ENCODE measurements around the gene PCCB. TPM values are rescaled to one million over a fixed set of nuclear protein-coding genes. Genes with fewer than 3 reads are reported as not detected.
"Not testable (repeated sequence)": the region's sequence is repeated elsewhere in the genome, so short reads cannot be mapped to it uniquely, and the experiment has no call there.

Gene PCCB
- total and polyA plus RNA-seq, 2 donors (not counting 1 experiment from before 2014, with no cell fraction given) = 12.1 to 15.5 TPM

DNA sequence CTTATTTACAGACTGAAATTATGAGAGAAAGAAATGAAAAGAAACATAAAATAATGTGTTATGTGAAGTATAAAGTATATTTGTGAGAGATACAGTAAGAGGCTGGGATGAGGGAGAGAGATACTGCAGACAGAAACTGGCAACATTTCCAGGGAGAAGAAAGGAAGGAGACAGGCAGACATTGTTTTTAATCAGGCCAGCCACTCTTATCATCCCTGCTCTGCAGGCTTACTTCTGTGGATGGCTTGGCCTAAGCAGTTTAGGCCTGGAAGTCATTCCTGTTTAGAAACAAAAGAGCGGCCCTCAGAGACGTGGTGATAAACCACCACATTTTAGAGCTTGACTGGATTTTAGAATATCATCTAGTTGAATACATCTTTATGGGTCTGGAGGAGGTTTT is 12.4 kb downstream of the PCCB start:
- H3K79me2 ChIP-seq (ENCODE audit: control insufficient read depth, insufficient read depth, low read length) = peaks cover 5% of the 10 kb centered on the region
- no peak overlapping the region for H3K27ac ChIP-seq (ENCODE audit: low read length in 2 of 2)
- H3K4me2 ChIP-seq (replicated peaks; ENCODE audit: low read depth, low read length, poor library complexity, severe bottlenecking) = no peak overlapping the region
- no peak overlapping the region for H2AFZ ChIP-seq (ENCODE audit: insufficient read depth, low read depth, low read length, poor library complexity, severe bottlenecking)
- no peaks in the 10 kb centered on the region for H3K9me3 ChIP-seq (ENCODE audit: control extremely low read depth in 1 of 3, control insufficient read depth in 2 of 3, insufficient read depth in 1 of 3, low read length in 2 of 3)
- peaks cover 12 to 42% of the 10 kb centered on the region in 2 experiments for H3K36me3 ChIP-seq (replicated peaks in 1 of 2; ENCODE audit: control extremely low read depth in 1 of 2, control insufficient read depth in 1 of 2, extremely low read depth in 1 of 2, insufficient read depth in 2 of 2, low read length in 1 of 2)
- Mint-ChIP-seq H3K27ac (no peak overlapping the region), H3K27me3 (no peaks in the 10 kb centered on the region), H3K9me3 (ENCODE audit: insufficient read depth) (no peaks in the 10 kb centered on the region), H3K4me1 (peaks cover 2% of the 10 kb centered on the region), H3K4me3 (no peak overlapping the region)
- WGBS (ENCODE audit: insufficient coverage) = no CpG with 5 or more reads among the region's 2 CpGs
- ChIA-PET CTCF (no interaction called here), POLR2A (no interaction called here)
- DNase-seq (no peak), ATAC-seq (ENCODE audit: low read depth) (no peak)
- TF ChIP-seq EZH2 (IDR thresholded peaks at IDR 0.05; ENCODE audit: borderline replicate concordance, insufficient read depth, low read depth, low read length, poor library complexity, severe bottlenecking) = no peak
- TF ChIP-seq, protein P1, sequence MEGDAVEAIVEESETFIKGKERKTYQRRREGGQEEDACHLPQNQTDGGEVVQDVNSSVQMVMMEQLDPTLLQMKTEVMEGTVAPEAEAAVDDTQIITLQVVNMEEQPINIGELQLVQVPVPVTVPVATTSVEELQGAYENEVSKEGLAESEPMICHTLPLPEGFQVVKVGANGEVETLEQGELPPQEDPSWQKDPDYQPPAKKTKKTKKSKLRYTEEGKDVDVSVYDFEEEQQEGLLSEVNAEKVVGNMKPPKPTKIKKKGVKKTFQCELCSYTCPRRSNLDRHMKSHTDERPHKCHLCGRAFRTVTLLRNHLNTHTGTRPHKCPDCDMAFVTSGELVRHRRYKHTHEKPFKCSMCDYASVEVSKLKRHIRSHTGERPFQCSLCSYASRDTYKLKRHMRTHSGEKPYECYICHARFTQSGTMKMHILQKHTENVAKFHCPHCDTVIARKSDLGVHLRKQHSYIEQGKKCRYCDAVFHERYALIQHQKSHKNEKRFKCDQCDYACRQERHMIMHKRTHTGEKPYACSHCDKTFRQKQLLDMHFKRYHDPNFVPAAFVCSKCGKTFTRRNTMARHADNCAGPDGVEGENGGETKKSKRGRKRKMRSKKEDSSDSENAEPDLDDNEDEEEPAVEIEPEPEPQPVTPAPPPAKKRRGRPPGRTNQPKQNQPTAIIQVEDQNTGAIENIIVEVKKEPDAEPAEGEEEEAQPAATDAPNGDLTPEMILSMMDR (IDR thresholded peaks at IDR 0.05) = no peak
- no peak overlapping the region for H3K4me3 ChIP-seq (ENCODE audit: control extremely low read depth in 1 of 5, extremely low read depth in 1 of 5, insufficient read depth in 1 of 5, low read depth in 2 of 5, low read length in 4 of 5)
- intact Hi-C loops (cut with micrococcal nuclease) = no loop called here
- H4K20me1 ChIP-seq (ENCODE audit: control insufficient read depth, insufficient read depth, low read length, poor library complexity, severe bottlenecking) = no peaks in the 10 kb centered on the region
- no peaks in the 10 kb centered on the region for H3K27me3 ChIP-seq (replicated peaks in 1 of 4; ENCODE audit: control extremely low read depth in 1 of 4, control insufficient read depth in 3 of 4, insufficient read depth in 4 of 4, low read length in 3 of 4)
- no peaks in the 10 kb centered on the region for H3K4me1 ChIP-seq (ENCODE audit: control insufficient read depth in 2 of 2, insufficient read depth in 2 of 2, low read length in 2 of 2)
- H3K9ac ChIP-seq (ENCODE audit: low read length) = no peak overlapping the region

DNA sequence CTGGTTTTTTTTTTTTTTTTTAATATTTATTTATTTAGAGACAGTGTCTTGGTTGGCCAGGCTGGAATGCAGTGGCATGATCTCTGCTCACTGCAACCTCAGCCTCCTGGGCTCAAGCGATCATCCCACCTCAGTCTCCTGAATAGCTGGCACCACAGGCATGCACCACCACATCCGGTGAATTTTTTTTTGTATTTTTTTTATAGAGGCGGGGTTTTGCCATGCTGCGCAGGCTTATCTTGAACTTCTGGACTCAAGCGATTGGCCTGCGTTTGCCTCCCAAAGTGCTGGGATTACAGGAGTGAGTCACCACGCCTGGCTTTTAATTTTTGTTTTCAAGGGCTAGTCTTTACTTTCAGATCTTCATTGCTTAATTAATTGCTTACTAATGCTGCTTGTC is 13.1 kb downstream of the PCCB start:
- Mint-ChIP-seq H3K27me3 (no peaks in the 10 kb centered on the region), H3K4me3 (no peak overlapping the region), H3K9me3 (ENCODE audit: insufficient read depth) (no peaks in the 10 kb centered on the region), H3K4me1 (peaks cover 2% of the 10 kb centered on the region), H3K27ac (no peak overlapping the region)
- Histone ChIP-seq H3K4me3 (ENCODE audit: control extremely low read depth in 1 of 5, extremely low read depth in 1 of 5, insufficient read depth in 1 of 5, low read depth in 2 of 5, low read length in 4 of 5) (no peak overlapping the region), H4K20me1 (ENCODE audit: control insufficient read depth, insufficient read depth, low read length, poor library complexity, severe bottlenecking) (no peaks in the 10 kb centered on the region), H3K79me2 (ENCODE audit: control insufficient read depth, insufficient read depth, low read length) (peaks cover under 1% of the 10 kb centered on the region), H2AFZ (ENCODE audit: insufficient read depth, low read depth, low read length, poor library complexity, severe bottlenecking) (no peak overlapping the region), H3K4me1 (ENCODE audit: control insufficient read depth in 2 of 2, insufficient read depth in 2 of 2, low read length in 2 of 2) (no peaks in the 10 kb centered on the region), H3K27me3 (replicated peaks in 1 of 4; ENCODE audit: control extremely low read depth in 1 of 4, control insufficient read depth in 3 of 4, insufficient read depth in 4 of 4, low read length in 3 of 4) (no peaks in the 10 kb centered on the region), H3K36me3 (replicated peaks in 1 of 2; ENCODE audit: control extremely low read depth in 1 of 2, control insufficient read depth in 1 of 2, extremely low read depth in 1 of 2, insufficient read depth in 2 of 2, low read length in 1 of 2) (peaks cover 12 to 42% of the 10 kb centered on the region in 2 experiments), H3K9me3 (ENCODE audit: control extremely low read depth in 1 of 3, control insufficient read depth in 2 of 3, insufficient read depth in 1 of 3, low read length in 2 of 3) (no peaks in the 10 kb centered on the region), H3K9ac (ENCODE audit: low read length) (no peak overlapping the region), H3K4me2 (replicated peaks; ENCODE audit: low read depth, low read length, poor library complexity, severe bottlenecking) (no peak overlapping the region), H3K27ac (ENCODE audit: low read length in 2 of 2) (no peak overlapping the region)
- ATAC-seq (ENCODE audit: low read depth) (no peak), DNase-seq (no peak)
- ChIA-PET POLR2A (no interaction called here), CTCF (no interaction called here)
- intact Hi-C loops (cut with micrococcal nuclease) = no loop called here
- WGBS (ENCODE audit: insufficient coverage) = 100% methylated on average over 1 of the region's 7 CpGs
- TF ChIP-seq, protein P1 (IDR thresholded peaks at IDR 0.05) = no peak
- no peak for TF ChIP-seq EZH2 (IDR thresholded peaks at IDR 0.05; ENCODE audit: borderline replicate concordance, insufficient read depth, low read depth, low read length, poor library complexity, severe bottlenecking)

DNA sequence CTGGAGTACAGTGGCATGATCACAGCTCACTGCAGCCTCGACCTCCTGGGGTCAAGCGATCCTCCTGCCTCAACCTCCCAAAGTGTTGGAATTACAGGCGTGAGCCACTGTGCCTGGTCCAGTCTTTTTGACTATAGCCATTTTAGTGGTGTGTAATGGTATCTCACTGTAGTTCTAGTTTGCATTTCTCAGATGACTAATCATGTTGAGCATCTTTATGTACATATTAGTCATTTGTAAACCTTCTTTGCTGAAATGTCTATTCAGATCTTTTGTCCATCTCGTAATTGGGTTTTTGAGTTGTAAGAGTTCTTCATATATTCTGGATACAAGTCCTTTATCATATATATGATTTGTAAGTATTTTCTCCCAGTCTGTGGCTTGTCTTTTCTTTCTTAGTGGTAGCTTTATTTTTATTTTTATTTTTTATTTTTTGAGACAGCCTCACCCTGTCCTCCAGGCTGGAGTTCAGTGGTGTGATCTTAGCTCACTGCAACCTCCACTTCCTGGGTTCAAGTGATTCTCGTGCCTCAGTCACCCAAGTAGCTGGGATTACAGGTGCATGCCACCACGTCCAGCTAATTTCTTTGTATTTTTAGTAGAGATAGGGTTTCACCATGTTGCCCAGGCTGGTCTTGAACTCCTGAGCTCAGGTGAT is 16.5 kb downstream of the PCCB start:
- ATAC-seq (ENCODE audit: low read depth); H3K27me3 Mint-ChIP-seq; CTCF ChIA-PET; H2AFZ ChIP-seq (ENCODE audit: insufficient read depth, low read depth, low read length, poor library complexity, severe bottlenecking); H3K9me3 Mint-ChIP-seq (ENCODE audit: insufficient read depth); H3K4me3 ChIP-seq (ENCODE audit: control extremely low read depth in 1 of 5, extremely low read depth in 1 of 5, insufficient read depth in 1 of 5, low read depth in 2 of 5, low read length in 4 of 5); H3K4me3 Mint-ChIP-seq; H3K4me1 Mint-ChIP-seq; H3K4me2 ChIP-seq (replicated peaks; ENCODE audit: low read depth, low read length, poor library complexity, severe bottlenecking); intact Hi-C loops (cut with micrococcal nuclease); DNase-seq; H3K79me2 ChIP-seq (ENCODE audit: control insufficient read depth, insufficient read depth, low read length); POLR2A ChIA-PET; H3K9ac ChIP-seq (ENCODE audit: low read length); H3K27ac ChIP-seq (ENCODE audit: low read length in 2 of 2); H4K20me1 ChIP-seq (ENCODE audit: control insufficient read depth, insufficient read depth, low read length, poor library complexity, severe bottlenecking); H3K27me3 ChIP-seq (replicated peaks in 1 of 4; ENCODE audit: control extremely low read depth in 1 of 4, control insufficient read depth in 3 of 4, insufficient read depth in 4 of 4, low read length in 3 of 4); H3K4me1 ChIP-seq (ENCODE audit: control insufficient read depth in 2 of 2, insufficient read depth in 2 of 2, low read length in 2 of 2); H3K9me3 ChIP-seq (ENCODE audit: control extremely low read depth in 1 of 3, control insufficient read depth in 2 of 3, insufficient read depth in 1 of 3, low read length in 2 of 3); H3K27ac Mint-ChIP-seq: not testable (repeated sequence)
- H3K36me3 ChIP-seq (replicated peaks in 1 of 2; ENCODE audit: control extremely low read depth in 1 of 2, control insufficient read depth in 1 of 2, extremely low read depth in 1 of 2, insufficient read depth in 2 of 2, low read length in 1 of 2) = peaks cover 10 to 20% of the 10 kb centered on the region in 2 experiments
- WGBS (ENCODE audit: insufficient coverage) = 72% methylated on average over 4 of the region's 6 CpGs

Data from B cell (primary cell).